HG03025 (cell line): Measurements from ENCODE around the gene LY9.

Experiments used
- ATAC-seq: cut with Tn5 transposase; IDR thresholded peaks from one replicate; pipeline ENCODE4 v1.9.1; 2021; ENCODE audit warnings: mild to moderate bottlenecking, moderate library complexity; ENCODE audit not compliant: unreplicated experiment, low FRiP score

The LY9 gene

DNA sequence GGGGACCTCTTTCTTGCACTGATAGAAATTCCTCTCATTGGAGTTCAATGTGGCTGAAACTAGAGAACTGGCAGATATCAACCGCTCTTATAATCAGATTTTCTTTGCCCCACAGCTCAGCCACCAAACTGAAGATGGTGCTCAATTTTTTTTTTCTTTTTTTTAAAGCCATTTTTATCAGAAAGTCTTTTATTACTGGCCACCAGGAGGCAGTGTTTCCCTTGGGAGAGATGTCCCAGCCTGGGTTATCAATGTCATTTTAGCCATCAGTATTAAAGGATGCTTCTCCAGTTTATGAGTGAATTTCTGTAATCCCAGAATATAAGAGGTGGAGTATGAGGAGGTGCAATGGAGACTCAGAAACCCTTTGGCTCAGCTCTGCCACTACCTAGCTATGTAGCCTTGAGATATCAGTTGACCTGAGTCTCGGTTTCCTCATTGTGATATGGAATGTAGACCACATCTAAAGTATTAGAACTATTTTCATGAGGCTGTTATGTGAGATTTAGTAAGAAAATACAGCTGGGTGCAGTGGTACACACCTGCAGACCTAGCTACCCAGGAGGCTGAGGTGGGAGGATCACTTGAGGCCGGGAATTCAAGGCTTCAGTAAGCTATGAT is 39.1 kb downstream of the LY9 start:
- ATAC-seq = no peak

DNA sequence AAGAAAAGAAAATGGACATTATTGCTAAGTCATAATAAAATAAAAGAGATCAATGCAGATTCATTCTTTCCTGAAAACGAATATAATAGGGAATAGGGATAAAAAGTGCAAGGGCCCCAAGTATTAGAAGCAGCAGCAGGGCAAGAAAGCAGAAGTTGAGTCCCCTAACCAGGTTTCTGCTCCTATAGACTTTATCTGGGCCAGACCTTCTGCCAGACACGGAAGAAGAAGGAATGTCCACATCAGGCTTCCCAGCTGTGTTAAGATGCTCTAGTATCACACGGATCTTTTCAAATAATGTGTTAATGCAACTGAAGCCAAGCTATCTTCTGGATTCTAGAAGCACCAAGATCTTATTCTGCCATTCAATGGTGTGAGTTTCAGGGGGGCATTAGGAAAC is 39.8 kb downstream of the LY9 start:
- ATAC-seq = no peak

DNA sequence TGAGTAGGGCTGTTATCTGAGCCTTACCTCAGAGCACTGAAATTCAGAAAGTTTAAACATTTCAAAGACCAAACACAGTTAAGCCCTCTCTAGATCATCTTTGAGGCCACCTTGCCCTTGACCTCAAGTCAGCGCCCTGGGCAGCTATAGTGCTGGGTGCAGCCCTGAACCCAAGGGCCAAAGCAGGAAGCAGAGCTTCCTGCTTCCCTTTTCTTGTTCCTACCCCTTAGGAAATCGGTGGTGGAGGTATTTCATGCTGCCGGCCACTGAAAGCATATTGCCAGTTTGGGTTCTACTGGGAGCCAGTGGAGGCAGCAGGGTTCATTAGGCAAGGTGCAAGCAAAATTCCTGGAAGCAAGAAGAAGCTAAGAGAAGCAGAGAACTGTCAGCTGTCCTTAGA is 40.6 kb downstream of the LY9 start:
- ATAC-seq = no peak

DNA sequence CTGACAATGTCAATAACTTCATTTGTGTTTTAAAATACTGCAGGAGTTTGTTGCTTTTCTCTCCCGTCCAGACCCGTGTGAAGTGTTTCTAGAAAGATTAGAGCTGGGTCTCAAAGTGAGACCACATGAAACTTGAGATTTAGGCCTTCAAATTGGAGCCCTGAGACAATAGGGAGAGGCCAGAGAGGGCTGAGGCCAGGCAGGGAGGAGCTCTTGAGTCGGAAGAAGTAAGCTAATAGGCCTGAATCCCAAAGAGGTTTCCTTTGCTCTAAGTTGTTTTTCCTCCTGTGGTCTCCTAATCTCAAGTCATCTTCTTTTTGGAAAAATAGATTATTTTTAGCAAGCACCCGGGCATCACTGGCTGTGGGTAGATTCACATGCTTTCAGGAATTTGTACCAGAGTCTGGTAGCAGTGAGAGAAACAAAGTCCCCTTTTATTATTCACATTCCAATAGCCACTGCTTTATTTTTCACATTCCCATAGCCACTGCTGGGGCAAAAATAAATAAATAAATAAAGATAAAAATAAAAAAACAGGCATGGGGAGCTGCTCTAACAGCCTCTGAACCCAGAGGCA is 41.1 kb downstream of the LY9 start:
- no peak for ATAC-seq

DNA sequence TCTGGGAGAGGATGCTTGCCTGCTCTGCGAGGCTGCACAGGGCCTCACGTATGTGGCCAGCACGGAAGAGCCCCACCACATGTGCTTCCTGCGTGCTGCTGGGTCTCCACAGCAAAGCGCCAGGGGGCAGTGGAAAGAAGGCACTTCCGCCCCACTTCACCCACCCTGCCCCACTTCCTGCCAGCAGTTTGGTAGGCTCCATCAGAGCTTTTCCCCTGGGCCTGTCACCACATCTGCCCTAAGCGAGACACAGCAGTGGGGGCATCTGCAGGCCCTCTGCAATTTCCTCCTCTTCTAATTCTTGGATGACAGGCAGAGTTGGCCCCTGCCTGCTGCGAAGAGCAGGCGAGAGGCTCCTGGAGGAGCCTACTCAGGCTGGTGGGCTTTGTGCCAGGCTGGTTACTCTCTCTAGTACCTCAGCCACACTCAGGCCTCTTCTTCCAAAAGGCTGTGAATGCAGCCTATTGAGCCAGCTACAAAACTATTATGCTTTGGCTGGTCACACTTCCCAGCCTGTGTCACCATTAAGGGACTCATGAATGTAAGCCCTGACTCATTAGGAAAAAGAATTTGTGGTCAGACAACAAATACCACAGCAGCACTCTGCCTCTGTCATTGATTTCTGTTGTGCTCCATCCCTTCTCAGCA is 41.7 kb downstream of the LY9 start:
- no peak for ATAC-seq

DNA sequence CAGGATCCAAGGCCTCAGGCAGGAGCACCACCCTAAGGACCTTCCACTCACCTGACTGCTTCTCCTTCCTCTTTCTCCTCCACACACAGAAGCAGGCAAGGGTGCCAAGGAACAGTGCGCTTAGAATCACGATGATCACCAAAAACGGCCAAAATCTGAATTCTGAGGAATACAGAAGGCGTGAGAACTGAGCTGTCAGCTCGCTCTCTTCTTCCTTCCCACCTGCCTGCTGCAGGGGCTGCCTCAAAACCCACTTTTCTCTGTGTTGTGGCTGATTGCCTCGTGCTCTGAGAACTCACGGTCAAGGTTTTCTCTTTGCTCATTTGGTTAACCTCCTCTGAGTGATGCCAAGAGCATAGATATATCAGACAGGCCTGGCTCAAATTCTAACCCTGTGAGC is 42.9 kb downstream of the LY9 start:
- ATAC-seq = no peak

DNA sequence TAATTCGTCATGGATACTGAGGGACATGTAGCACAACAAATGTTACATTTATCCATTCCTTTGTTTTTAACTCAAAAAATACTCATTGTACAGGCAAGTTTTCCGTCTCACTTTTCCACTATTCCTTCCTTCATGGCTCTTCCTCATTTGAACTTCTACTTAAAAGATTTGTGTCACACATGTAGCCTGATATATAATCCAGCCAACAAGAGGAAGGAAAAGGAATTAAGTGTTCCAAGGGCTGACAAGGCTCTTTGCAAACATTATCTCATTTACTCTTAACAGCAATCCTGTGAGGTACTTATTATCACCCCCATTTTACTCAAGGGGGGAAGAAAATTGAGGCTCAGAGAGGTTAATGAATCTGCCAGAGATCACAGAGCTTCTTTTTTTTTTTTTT is 43.8 kb downstream of the LY9 start:
- no peak for ATAC-seq

DNA sequence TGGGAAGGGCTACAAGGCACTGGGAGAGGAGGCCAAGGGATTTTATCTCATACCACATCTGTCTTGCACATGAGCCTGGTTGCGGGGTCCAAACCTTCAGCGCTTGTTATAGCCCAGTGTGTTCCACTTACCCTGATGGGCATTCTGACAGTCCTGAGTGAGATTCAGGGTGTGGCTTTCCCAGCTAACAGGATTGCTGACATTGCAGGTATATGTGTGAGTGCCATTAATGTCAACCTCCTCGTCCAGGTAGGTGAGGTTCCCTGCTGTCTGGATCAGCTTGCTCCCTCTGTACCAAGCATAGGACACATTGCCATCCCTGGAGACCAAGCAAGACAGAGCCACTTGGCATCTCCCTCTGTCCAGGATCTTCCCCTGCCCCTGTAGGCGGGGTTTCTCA is 45.1 kb downstream of the LY9 start:
- ATAC-seq = no peak

DNA sequence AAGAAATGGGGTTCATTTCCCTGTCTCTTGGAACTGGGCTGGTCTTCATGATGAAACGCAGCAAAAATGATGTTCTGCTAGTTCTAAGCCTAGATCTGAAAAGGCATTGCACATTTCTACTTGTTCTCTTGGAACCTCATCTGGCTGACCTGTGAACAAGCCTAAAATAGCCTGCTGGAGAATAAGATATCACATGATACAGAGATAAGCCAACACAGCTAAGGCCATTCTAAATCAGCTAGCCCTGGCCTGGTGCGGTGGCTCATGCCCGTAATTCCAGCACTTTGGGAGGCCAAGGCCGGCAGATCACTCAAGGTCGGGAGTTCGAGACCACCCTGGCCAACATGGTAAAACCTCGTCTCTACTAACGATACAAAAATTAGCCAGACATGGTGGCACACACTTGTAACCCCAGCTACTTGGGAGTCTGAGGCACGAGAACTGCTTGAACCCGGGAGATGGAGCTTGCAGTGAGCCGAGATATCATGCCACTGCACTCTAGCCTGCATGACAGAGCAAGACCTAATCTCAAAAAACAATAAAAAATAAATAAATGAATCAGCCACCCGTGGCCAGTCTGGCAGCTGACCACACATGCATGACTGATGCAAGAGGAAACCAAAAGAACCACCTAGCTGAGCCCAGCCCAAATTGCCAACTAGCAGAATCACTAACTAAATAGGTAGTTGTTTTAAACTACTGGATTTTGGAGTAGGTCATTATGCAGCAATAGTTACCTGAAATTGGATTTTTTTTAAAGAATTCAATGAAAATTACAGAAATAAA is 48.7 kb downstream of the LY9 start:
- no peak for ATAC-seq

DNA sequence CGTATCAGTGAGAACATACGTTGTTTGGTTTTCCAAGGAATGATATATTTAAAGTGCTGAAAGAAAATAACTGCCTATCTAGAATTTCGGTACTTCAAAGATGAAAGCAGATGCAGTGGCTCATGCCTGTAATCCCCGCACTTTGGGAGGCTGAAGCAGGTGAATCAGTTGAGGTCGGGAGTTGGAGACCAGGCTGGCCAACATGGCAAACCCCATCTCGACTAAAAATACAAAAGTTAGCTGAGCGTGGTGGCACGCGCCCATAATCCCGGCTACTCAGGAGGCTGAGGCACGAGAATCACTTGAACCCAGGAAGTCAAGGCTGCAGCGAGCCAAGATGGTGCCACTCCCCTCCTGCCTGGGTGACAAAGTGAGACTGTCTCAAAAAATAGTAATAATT is 50.3 kb downstream of the LY9 start:
- ATAC-seq = no peak

DNA sequence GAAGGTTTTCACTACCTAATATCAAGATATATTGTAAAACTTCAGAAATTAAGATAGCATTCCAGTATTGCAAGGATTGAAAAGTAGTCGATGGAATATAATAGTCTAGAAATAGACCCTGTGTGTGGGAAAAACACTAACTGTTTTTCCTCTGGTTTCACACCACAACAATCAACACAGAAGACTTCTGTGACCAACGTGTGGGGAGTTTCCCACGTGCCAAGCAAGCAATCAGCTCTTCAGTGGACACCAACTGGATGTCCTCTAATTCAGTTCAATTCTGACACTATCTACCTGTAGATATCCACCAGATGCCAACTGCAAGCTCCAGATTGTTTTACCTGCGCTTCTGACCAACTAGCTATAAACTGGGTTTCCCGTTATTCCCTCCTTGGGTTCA is 54.6 kb downstream of the LY9 start:
- no peak for ATAC-seq

DNA sequence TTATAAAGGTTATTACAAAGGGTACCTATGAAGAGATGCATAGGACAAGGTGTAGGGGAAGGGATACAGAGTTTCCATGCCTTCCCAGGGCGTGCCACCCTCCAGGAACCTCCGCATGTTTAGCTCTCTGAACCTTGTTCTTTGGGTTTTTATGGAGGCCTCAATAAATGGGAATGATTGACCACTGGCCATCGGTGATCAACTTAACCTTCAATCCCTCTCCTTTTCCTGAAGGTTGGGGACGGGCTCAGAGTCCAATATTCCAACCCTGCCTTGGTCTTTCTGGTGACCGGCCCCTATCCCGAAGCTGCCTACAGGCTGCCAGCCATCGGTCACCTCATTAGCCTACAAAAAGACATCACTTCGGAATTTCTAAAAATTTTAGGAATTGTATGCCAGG is 55.0 kb downstream of the LY9 start:
- ATAC-seq = no peak

DNA sequence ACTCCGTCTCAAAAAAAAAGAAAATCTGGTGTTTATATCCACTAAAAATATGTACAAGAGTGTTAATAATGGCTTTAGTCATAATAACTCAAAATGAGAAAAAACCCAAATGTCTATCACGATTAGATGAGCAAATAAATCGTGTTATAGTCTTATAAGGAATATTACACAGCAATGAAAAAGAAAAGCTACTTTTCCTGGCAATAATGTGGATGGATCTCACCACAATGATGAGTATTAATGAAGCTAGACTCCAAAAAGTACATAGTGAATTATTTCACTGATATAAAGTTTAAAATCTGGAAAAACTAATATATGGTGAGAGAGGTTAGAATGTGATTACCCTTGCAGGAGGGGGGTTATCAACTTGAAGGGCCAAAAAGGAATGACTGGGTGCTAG is 57.0 kb downstream of the LY9 start:
- no peak for ATAC-seq

DNA sequence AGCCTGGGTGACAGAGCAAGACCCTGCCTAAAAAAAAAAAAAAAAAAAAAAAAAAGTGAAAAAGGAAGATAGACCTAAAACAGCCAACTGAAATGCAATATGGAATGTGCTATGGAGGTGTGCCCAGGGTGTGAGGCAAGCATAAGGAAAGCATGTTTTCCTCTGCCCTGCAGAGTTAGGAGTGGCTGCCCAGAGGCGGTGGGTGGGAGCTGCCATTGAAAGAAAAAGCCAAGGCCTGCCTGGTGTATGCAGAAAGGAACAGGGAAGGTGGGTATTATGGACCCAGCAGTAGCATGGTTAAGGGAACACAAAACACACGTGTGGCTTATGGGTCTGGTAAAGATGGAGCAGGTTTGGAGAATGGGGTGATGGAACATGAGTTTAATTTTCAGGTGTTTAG is 57.8 kb downstream of the LY9 start:
- no peak for ATAC-seq

DNA sequence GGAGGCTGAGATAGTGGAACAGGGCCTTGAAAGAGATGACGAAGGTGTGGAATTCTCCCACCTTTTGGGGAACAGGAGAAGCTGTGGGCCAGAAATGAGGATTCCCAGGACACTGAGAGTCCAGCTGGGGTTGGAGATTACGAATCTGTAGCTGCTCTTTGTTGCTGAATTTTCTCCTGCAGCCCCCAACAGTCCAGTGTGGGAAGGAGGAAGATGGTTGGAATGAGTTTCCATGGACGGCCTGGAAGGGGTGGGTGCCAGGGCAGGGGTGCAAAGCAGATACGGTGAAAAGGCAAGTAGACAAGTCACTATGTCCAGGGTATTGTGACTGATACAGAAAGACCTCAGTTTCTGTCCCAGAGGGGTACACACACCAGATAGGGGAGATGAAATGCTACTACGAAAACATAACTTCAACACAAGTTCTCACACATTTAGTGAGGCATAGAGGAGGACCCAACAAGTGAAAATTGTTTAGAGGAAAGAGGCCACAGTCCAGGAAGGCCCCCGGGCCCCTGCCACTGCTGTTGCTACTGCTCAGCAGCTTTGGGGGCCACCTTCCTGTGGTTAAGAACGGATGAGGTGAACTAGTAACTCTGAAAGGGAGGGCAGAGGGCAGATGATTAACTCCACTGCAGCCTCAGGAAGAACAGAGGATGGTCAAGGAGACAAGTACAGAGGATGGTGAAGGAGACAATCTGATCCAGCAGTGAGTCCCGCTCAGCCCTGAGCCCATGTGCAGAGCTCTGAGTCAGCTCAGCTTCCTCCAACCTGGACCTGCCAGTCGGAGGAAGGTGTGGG is 59.4 kb downstream of the LY9 start:
- ATAC-seq = no peak

DNA sequence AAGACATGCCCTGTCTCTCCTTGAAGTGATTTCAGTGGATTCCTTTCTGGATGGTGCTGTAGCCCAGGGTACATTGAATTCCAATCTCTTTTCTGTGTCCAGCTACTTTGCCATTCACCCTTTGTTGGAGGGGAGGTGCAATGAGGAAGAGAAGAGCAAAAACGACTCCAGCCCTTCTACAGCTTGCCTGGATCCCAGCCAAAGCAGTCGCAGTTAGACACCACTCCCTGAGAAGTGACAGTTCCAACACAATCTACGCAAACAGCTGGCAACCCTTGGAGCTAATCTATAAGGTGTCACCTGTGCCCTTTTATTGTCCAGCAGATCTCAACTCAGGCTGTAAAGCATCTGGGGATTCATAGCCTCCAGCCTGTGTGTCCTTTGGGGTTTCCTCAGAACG is 62.1 kb downstream of the LY9 start:
- ATAC-seq = no peak

DNA sequence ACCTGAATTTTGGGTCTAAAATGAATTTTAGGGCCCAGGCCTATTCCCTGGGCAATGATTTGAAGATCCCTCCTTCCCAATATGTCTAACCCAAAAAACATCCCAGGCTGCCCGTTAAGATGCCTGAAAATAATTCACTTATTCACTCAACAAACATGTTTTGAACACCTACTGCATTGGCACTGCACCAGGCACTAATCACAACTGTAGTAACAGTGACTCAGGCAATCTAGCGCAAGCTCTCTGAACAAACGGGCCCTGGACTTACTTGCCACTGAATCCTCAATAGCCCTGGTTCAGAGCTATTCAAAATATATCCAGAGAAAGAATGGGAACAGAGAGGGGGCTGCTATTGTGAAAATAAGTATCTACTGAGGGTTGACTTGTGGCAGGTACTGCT is 62.5 kb downstream of the LY9 start:
- no peak for ATAC-seq

DNA sequence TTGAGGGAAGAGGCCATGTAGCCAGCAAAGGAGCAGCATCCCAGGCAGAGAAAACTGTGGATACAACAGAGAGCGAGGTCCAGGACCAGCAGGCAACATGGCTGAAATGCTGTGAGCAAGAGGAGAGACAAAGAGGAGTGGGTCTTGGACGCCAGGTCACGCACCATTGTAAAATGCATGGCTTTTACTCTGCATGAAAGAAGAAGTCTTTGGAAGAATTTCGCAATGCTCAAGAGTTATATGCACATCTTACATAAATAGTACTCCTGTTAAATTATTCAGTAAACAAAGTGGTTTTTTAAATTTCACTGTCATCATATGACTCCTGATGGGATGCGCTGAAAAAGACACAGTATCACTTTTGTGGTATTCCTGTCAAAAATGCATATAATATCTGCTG is 63.2 kb downstream of the LY9 start:
- ATAC-seq = no peak

DNA sequence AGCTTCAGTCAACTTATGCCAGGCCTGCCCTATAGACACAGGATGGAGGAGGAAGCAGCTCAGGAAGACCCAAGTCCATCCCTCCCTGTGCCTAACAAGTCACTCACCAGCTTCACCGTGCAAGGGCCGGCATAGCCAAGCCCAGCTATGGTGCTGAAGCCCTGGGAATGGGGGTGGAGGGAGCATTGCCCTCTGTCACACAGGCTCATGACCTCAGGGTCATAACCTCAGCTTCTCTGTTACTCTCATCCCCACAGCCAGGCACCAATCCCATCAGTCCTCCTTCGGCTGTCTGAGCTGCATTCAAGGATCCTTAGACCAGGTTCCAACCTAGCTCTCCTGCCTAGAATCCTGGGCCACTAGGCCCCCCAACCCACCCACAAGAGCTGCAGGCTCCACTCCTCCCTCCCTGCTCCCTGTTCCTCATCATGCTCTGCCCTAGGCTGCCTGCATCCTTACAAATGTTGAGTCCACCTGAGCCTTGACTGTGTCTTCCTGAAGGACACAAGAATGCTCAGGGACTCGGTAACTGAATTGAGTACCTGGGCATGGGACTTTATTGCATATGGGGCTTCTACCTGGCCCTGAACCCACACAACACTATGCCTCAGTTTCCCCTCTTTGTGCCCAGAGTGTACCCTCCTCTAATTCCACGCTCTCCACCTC is 65.0 kb downstream of the LY9 start:
- ATAC-seq = no peak
